Fibroblast of the aortic adventitia (primary cell): ENCODE results near the gene PSG7. TPM values are rescaled to one million over a fixed set of nuclear protein-coding genes. Genes with fewer than 3 reads are reported as not detected.
A peak's percentile ranks its signal among the peaks of the same experiment; 100 is the strongest.
"Not testable (repeated sequence)": the region's sequence is repeated elsewhere in the genome, so short reads cannot be mapped to it uniquely, and the experiment has no call there.

Source experiments
- DNase-seq: peaks from one replicate; pipeline ENCODE4 v3.0.0-alpha.2; 2010; ENCODE audit warnings: low read depth
- H3K4me3 ChIP-seq: 2 replicates; pipeline ENCODE4 v1.5.1; 2011; ENCODE audit warnings: low read depth, mild to moderate bottlenecking, control low read depth, low read length, moderate library complexity
- total RNA-seq: library from RNA; depleted of rRNA; stranded (reverse); fragments of >200 nt; gene quantifications from 2 replicates; pipeline ENCODE4 v1.2.3, GENCODE V29; 2012; ENCODE audit warnings: low replicate concordance
- TF ChIP-seq, protein P1 (sequence below): IDR thresholded peaks from 2 replicates; pipeline ENCODE4 v1.5.1; 2011; ENCODE audit warnings: mild to moderate bottlenecking, low read length, control low read depth, inconsistent platforms; ENCODE audit not compliant: insufficient read depth

The PSG7 gene
- total RNA-seq, 1 donor: 0.27 TPM

DNA sequence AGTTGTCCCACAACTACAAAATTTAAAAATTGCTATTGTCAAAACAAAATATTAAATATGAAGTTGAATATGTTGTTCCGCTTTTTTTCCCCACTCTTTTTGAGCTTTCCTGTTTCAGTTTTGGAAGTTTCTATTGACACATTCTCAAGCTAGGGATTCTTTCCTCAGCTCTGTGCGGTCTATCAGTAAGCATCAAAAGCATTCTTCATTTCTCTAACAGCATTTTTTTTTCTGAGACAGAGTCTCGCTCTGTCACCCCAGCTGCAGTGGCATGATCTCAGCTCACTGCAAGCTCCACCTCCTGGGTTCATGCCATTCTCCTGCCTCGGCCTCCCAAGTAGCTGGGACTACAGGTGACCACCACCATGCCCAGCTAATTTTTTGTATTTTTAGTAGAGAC lies 24.1 kb downstream of the PSG7 start:
- H3K4me3 ChIP-seq, DNase-seq: not testable (repeated sequence)

DNA sequence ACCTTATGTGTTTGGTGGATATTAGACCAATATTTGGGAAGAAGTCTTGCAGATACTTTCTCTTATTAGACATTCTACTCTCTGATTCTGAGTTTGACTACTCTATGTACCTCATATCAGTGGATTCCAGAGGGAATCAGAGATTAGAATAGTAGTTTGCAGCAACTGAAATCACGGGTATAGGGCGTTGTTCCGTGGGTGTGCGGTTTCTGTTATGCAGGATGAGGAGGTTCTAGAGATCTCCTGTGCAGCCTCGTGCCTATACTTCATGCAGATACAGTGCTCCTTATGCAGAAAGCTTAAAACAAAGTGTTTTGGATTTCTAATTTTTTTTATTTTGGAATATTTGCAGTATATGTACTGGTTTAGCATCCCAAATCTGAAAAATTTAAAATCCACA lies 25.3 kb downstream of the PSG7 start:
- H3K4me3 ChIP-seq, DNase-seq: not testable (repeated sequence)

DNA sequence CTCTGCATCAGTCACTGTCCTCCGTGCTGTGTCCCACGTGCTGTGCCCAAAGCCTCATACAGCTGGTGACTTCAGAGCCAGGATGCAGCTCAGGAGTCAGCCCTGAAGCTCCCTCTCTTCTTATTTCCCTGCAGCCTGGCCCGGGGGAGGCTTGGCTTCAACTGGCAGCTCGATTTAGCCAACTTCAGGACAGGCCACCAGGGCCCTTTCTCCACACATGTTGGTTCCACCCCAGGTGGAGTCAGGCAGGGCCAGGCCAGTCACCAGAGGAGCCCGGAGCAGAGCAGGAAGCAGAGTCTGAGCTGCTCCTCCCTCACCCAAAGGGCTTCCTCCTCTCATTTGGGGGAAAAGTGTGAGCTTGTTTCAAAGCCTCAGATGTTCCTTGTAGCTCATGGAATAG lies 30.8 kb downstream of the PSG7 start:
- not testable (repeated sequence) for DNase-seq, H3K4me3 ChIP-seq

DNA sequence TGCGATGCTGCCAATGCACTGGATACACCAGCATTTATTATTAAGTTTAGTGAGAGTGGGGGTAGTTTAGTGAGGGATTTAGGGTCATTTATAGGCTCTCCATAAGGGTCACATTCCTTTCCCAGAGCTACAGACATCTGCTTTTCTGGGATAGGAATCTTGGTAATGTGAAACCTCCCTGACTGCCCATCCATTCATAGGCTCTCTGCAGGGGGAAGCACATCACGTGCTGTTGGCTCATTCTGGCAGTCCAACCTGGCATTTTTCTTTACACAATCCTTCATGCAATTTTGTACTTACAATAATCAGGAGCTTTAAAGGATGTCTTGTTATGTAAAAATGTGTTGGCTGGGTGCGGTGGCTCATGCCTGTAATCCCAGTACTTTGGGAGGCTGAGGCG lies 36.4 kb downstream of the PSG7 start:
- not testable (repeated sequence) for H3K4me3 ChIP-seq
- DNase-seq: peak; percentile 25

DNA sequence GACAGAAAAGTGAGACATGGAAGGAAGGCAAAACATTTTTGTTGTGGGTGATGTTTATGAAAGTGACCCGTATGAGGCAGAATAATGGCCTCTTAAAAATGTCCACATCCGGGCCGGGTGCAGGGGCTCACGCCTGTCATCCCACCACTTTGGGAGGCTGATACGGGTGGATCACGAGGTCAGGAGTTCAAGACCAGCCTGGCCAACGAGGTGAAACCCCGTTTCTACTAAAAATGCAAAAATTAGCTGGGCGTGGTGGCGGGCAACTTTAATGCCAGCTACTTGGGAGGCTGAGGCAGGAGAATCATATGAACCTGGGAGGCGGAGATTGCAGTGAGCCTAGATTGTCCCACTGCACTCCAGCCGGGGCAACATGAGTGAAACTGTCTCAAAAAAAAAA lies 37.3 kb downstream of the PSG7 start:
- DNase-seq, H3K4me3 ChIP-seq: not testable (repeated sequence)

DNA sequence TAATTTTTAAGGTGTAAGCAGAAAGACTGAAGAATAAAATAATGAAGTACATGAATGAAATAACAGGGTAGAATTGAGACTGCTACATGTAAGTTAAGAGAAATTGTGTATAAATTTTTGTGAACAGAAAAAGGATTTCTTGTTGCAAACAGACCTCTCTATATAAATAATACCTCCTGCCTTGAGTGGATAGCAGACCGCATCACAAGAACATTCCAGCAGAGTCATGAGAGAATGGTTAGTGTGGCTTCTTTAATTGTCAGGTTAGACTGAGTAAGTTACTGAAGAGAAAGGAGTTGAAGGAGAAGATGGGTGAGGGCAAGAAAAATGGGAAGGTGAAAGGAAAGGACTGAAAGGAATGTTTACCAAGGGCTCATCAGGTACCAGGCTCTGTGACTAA lies 37.9 kb downstream of the PSG7 start:
- DNase-seq, H3K4me3 ChIP-seq: not testable (repeated sequence)

GRCh38 chr19:42898656-42899055 lies 38.4 kb downstream of the PSG7 start:
- DNase-seq: peak; percentile 25
- H3K4me3 ChIP-seq: not testable (repeated sequence)

DNA sequence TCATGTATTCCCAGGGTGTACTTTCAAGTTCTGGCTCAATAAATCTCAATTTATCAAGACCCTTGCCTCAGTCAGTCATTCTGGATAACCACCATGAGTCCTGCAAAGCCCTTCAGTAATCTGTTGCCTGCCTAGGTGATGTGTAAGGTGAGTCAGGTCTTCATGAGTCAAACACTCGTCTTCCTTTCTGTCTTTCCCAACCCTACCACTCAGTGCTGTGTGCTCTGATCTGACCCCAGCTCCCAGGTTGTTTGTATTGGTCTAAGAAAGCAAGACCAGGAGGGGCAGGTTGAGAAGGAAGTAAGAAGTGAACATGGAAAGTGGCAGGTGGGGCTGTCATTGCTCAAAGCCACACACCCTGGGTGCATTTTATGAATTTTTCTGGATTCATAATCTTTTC lies 39.3 kb downstream of the PSG7 start:
- DNase-seq, H3K4me3 ChIP-seq: not testable (repeated sequence)

DNA sequence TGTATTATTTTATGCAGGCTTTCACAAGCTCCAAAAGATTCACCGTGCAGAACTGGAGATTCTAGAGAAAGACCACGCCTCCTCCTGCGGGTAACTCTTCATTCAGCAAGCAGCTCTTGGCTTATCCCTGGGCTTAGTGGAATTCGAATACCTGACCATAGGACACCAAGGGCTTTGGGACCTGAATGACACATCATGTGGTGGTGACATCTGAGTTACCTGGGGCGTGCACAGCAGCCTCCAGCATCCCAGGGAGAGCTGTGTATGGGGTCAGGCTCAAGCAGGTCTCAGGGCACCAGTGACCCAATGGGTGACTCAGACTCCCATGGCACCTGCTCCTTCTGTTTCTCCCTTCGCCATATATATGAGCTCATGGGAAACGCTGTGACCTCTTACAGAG lies 46.6 kb downstream of the PSG7 start:
- not testable (repeated sequence) for DNase-seq, H3K4me3 ChIP-seq

DNA sequence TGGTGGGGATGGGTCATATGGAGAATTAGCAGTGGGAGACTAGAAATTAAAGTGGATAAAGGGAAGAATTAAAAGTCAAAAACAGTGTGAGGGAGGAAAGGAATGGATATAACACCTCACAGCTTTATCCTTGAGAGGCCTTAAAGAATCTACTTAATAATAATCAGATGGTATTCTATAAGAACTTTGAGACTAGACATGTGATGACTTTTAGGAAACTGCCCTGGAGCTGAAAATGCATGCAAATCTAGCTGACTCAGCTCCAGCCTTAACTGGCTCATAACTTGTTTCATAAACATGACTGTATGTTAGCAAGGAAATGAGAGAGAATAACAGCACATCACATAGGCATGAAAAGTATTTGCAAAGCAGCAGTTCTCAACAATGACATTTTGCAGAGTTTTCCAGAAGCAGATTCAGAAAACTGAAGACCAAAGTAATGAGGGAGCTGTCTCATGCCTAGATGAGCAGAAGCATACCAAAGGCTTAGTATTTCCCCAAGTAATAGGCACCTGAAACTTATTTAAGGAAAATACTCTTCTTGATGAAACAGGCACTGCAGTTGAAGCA lies 49.0 kb downstream of the PSG7 start:
- DNase-seq: not testable (repeated sequence)

DNA sequence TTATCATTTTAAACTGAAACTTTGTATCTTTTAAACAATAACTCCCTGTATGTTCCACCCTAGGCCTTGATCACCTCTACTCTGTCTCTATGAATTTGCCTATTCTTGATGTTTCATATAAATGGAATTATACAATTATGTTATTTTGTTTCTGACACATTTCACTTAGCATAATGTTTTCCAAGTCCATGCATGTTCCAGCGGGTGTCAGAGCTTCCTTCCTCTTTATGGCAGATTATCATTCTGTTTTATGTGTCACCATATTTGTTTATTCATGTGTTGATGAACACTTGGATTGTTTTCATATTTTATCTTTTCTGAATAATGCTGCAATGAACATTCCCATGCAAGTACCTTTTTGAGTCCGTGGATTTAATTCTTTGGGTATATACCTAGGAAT lies 54.3 kb downstream of the PSG7 start:
- not testable (repeated sequence) for DNase-seq, H3K4me3 ChIP-seq

More for the DNA sequence above, 49.0 kb downstream of the PSG7 start:
- not testable (repeated sequence) for H3K4me3 ChIP-seq

- not testable (repeated sequence) for H3K4me3 ChIP-seq, DNase-seq
These were observed 55.0 kb downstream of the PSG7 start for GRCh38 chr19:42882010-42882409.

- DNase-seq, H3K4me3 ChIP-seq: not testable (repeated sequence)
- TF ChIP-seq, protein P1, sequence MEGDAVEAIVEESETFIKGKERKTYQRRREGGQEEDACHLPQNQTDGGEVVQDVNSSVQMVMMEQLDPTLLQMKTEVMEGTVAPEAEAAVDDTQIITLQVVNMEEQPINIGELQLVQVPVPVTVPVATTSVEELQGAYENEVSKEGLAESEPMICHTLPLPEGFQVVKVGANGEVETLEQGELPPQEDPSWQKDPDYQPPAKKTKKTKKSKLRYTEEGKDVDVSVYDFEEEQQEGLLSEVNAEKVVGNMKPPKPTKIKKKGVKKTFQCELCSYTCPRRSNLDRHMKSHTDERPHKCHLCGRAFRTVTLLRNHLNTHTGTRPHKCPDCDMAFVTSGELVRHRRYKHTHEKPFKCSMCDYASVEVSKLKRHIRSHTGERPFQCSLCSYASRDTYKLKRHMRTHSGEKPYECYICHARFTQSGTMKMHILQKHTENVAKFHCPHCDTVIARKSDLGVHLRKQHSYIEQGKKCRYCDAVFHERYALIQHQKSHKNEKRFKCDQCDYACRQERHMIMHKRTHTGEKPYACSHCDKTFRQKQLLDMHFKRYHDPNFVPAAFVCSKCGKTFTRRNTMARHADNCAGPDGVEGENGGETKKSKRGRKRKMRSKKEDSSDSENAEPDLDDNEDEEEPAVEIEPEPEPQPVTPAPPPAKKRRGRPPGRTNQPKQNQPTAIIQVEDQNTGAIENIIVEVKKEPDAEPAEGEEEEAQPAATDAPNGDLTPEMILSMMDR: peak; percentile 50
These were observed 55.7 kb downstream of the PSG7 start for GRCh38 chr19:42881279-42881678.

DNA sequence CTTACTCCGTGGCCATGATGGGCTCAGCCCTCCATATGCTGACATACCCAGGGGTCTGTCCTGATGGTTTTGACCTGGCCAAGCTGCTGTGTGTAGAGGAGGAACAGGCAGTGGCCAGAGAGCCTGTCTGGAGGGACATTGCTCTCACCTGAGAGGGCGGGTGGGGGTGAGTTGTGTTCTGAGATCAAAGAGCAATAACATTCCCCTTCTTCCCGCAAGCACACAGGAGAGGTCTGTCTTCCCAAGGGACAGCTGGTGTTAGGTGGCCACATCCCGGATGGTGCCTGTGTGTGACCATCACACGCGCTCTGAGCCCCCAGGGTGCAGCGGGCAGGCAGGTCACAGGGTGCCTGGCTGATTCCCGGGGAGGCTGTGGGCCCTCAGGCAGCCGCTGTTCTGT lies 56.4 kb downstream of the PSG7 start:
- not testable (repeated sequence) for DNase-seq, H3K4me3 ChIP-seq
